ENCODE measurements around the gene SLIT1. TPM values are rescaled to one million over a fixed set of nuclear protein-coding genes. Genes with fewer than 3 reads are reported as not detected.

SLIT1 gene
- total RNA-seq, 1 donor from 2014 or later, result not detected

GRCh38 chr10:97016728-97017473 lies 168.9 kb downstream of the SLIT1 start:
- Histone ChIP-seq H3K27me3 (no peaks in the 10 kb centered on the region), H3K27ac (no peak overlapping the region), H3K9me3 (no peaks in the 10 kb centered on the region), H3K4me3 (no peak overlapping the region), H3K4me1 (peaks cover 11 to 13% of the 10 kb centered on the region in 2 donors), H3K36me3 (no peaks in the 10 kb centered on the region)
- intact Hi-C loops (cut with DNase I), result no loop called here
- TF ChIP-seq CTCF (IDR thresholded peaks at IDR 0.05), result no peak
- peak in 1 of 2 donors; percentile 58 for DNase-seq (ENCODE audit: low spot score in 2 of 2)

- TF ChIP-seq CTCF (IDR thresholded peaks at IDR 0.05), result no peak
- intact Hi-C loops (cut with DNase I), result no loop called here
- no peak for DNase-seq (ENCODE audit: low spot score in 2 of 2)
These were observed 170.5 kb downstream of the SLIT1 start for GRCh38 chr10:97015240-97015639.

GRCh38 chr10:97013983-97014382 lies 171.8 kb downstream of the SLIT1 start:
- no peaks in the 10 kb centered on the region for H3K36me3 ChIP-seq
- no peak overlapping the region for H3K4me3 ChIP-seq
- H3K27me3 ChIP-seq, result no peaks in the 10 kb centered on the region
- no peak for DNase-seq (ENCODE audit: low spot score in 2 of 2)
- no peak overlapping the region for H3K27ac ChIP-seq
- intact Hi-C loops (cut with DNase I), result no loop called here
- no peak for TF ChIP-seq CTCF (IDR thresholded peaks at IDR 0.05)
- no peaks in the 10 kb centered on the region for H3K4me1 ChIP-seq
- H3K9me3 ChIP-seq, result no peaks in the 10 kb centered on the region

More at GRCh38 chr10:97015240-97015639, 170.5 kb downstream of the SLIT1 start:
- Histone ChIP-seq H3K27me3 (no peaks in the 10 kb centered on the region), H3K4me1 (peaks cover under 1 to 2% of the 10 kb centered on the region in 2 donors), H3K36me3 (no peaks in the 10 kb centered on the region), H3K4me3 (no peak overlapping the region), H3K27ac (no peak overlapping the region), H3K9me3 (no peaks in the 10 kb centered on the region)

GRCh38 chr10:97013568-97013967 lies 172.2 kb downstream of the SLIT1 start:
- no peak overlapping the region for H3K4me3 ChIP-seq
- H3K27me3 ChIP-seq, result no peaks in the 10 kb centered on the region
- no peaks in the 10 kb centered on the region for H3K36me3 ChIP-seq
- no peak overlapping the region for H3K27ac ChIP-seq
- intact Hi-C loops (cut with DNase I), result no loop called here
- TF ChIP-seq CTCF (IDR thresholded peaks at IDR 0.05), result no peak
- H3K4me1 ChIP-seq, result no peaks in the 10 kb centered on the region
- H3K9me3 ChIP-seq, result no peaks in the 10 kb centered on the region
- peak in 1 of 2 donors; percentile 60 for DNase-seq (ENCODE audit: low spot score in 2 of 2)

DNA sequence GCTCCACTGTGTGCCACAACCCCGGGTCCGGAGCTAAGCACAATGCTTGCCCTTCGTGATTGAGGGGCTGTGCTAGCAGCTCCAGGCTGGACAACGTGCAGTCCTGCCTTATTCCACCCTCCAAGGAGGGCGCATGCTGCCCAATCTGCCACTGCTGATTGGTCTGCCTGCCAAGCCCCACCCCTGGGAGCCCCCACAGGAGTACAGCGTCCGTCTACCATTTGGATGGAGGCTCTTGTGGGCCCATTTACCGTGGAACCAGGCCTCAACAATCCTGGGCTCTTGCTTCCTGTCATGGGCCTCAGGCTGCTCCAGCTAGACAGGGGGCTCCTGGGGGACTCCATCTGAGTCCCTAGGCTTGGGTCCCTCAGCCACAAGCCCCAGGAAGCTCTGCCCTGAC lies 173.3 kb downstream of the SLIT1 start:
- Histone ChIP-seq H3K4me1 (no peaks in the 10 kb centered on the region), H3K27me3 (no peaks in the 10 kb centered on the region), H3K27ac (no peak overlapping the region), H3K4me3 (no peak overlapping the region), H3K9me3 (peaks cover 0 to 6% of the 10 kb centered on the region in 2 donors), H3K36me3 (no peaks in the 10 kb centered on the region)
- no peak for TF ChIP-seq CTCF (IDR thresholded peaks at IDR 0.05)
- intact Hi-C loops (cut with DNase I), result no loop called here
- DNase-seq (ENCODE audit: low spot score in 2 of 2), result no peak
